Mammary epithelial cell (primary cell): Measurements from ENCODE around the gene FLT3.

Experiments used
- CTCF ChIP-seq, 2 donors: IDR thresholded peaks in 1 of 2; conservative IDR thresholded peaks in 1 of 2; 2 replicates each; pipeline ENCODE4 v1.5.1; 2011 to 2012; ENCODE audit warnings: inconsistent platforms in 2 of 2, low read length in 2 of 2, mild to moderate bottlenecking in 2 of 2, control low read depth in 1 of 2, low read depth in 1 of 2; ENCODE audit not compliant: insufficient read depth in 1 of 2; ENCODE audit errors: extremely low read depth in 1 of 2
- EZH2 ChIP-seq: IDR thresholded peaks from 2 replicates; pipeline ENCODE4 v1.6.1; 2012; ENCODE audit warnings: low read length, inconsistent platforms, borderline replicate concordance

GRCh38 chr13:28052945-28053344 lies 47.4 kb downstream of the FLT3 start:
- TF ChIP-seq CTCF (conservative IDR thresholded peaks at IDR 0.05 in 1 of 2, IDR thresholded peaks at IDR 0.05 in 1 of 2; ENCODE audit: extremely low read depth in 1 of 2, insufficient read depth in 1 of 2, low read depth in 1 of 2, low read length in 2 of 2) (no peak), EZH2 (no peak)
